ENCODE measurements around the gene SRBD1.

DNA sequence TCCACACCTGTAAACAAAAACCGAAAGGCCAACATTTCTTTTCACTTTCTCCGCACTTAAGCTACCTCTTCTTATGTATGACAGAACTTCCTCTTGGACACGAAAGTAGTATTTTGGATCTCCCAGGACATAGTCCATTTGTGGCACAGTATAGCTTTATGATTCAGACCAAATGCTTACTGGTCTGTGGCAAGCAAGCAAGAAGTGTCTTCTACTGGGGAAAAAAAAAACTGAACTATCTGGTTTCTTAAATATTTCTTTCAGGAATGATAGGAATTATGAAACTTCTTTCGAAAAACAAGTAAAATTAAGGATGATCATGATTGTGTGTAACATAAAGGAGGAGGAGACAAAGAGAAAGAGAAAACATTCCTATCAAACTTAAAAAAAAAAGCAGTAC, 33.6 kb downstream of the SRBD1 start:
- TF ChIP-seq POLR2A (IDR thresholded peaks at IDR 0.05; ENCODE audit: low read depth) (no peak), CTCF (IDR thresholded peaks at IDR 0.05) (no peak)

All from esophagus muscularis mucosa (tissue), 3 donors.